NCI-H187 (cell line): ENCODE measurements around the gene ZCCHC17.
"Not testable (repeated sequence)": the region's sequence is repeated elsewhere in the genome, so short reads cannot be mapped to it uniquely, and the experiment has no call there.

Source experiments
- DNase-seq, 2 experiments: peaks; one replicate each; lab custom pipeline; 2025; lab: John Stamatoyannopoulos, UW

Gene ZCCHC17

GRCh38 chr1:31370565-31370964, 73.7 kb downstream of the ZCCHC17 start:
- no peak for DNase-seq

GRCh38 chr1:31371121-31371959, 74.5 kb downstream of the ZCCHC17 start:
- DNase-seq: no peak

GRCh38 chr1:31372051-31372450, 75.2 kb downstream of the ZCCHC17 start:
- no peak for DNase-seq

DNA sequence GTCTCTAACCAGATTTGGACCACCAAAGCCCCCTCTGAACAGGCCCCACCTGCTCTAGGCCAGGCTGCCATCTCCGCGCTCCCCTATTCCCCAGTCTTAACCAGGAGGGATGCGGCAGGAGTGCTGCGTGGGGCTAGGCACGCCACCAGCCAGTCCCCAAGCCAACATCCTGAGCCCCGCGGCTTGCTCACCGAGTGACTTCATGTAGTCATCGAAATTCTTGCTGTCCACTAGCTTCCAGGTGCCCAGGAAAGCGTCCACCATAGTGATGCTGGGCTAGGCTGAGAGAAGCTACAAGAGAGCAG, 75.9 kb downstream of the ZCCHC17 start:
- DNase-seq: no peak

GRCh38 chr1:31373056-31373896, 76.4 kb downstream of the ZCCHC17 start, which contains the start of gene FABP3:
FABP3 (minus strand) TSS chr1:31373076; CDS start chr1:31373014, 62 bp downstream.
- DNase-seq: no peak

DNA sequence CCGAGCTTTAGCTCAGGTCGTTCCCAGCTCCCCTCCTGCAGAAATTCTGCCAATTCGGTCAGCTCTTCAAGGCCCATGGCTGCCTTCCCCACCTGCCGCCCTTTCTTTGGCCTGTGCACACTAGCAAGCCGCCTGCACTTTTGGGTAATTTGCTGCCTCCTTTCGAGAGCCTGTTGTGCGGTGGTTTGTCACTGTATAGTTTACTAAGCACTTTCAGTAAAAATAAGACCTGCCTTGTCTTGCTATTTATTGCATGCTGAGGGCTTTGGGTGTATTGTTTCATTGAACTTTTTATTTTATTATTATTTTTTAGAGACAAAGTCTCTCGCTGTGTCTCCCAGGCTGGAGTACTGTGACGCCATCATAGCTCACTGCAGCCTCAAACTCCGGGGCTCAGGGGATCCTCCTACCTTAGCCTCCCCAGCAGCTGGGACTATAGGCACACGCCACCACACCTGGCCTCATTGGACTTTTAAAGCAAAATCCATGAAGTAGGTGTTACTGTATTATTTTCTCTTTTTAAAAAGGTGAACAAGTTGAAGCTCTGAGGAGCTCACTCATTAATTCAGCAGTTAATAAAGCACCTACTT, 77.2 kb downstream of the ZCCHC17 start:
- no peak for DNase-seq

GRCh38 chr1:31374511-31375196, 77.8 kb downstream of the ZCCHC17 start:
- no peak for DNase-seq

- no peak for DNase-seq
These were observed 79.7 kb downstream of the ZCCHC17 start for GRCh38 chr1:31376375-31377134.

DNA sequence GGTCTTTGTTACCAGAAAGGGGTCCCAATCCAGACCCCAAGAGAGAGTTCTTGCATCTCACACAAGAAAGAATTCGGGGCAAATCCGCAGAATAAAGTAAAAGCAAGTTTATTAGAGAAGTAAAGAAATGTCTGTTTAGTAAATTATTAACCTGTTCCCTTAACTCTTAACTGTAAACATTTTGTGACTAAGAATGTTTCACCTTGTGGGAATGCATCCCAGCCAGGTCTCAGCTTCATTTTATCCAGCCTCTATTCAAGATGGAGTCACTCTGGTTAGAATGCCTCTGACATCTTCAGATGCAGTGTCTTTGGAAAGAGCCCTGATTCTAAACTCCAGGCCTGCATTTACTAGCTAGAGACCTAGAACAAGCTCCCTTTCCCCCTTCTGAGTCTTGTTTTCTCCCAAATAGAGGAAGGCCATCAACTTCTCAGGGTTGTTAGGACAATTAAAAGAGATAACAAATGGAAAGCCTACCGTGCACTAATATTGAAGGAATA, 80.6 kb downstream of the ZCCHC17 start:
- DNase-seq: no peak

- no peak for DNase-seq
These were observed 81.2 kb downstream of the ZCCHC17 start for GRCh38 chr1:31378001-31378400.

GRCh38 chr1:31380181-31380580, 83.3 kb downstream of the ZCCHC17 start:
- no peak for DNase-seq

DNA sequence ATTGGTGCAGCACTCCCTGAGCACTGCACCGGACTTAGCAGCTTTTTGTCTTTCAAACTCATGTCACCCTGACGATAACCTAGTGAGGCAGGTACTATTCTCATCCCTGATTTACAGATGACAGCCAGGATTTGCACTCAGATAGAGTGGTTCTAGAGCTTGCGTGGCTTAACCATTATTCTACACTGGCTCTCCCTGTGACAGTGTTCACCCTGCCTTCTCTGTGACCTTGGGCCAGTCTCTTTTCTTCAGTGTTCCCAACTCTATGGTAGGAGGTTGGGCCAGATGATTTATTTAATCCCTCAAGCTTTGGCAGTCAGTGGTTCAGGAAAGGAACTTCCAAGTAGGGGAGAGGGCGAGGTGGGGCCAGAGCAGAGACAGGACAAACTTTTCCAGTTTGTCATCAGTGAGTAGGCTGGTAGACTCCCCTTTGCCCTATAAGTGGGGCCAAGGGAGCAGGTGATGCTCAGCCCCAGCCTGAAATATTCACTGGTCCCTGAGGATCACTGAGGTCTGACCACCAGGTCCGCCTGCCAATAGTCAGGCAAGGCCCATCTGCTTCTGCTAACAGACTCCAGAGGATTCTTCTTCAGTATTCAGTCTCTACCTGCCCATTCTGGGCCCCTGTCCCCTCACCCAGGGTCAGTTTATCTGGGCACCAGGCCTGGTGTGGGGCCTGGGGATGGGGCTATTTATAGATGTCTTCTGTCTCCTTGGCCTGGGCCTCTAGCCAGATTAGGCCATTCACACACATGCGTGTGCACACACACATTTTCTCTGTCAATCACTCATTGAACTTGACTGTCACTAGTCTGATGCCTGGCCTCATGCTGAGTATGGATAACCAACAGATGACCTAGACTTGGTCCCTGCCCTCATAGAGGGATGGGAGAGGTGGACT, 84.8 kb downstream of the ZCCHC17 start:
- DNase-seq: no peak

- DNase-seq: no peak
These were observed 85.7 kb downstream of the ZCCHC17 start for GRCh38 chr1:31382379-31382989.

GRCh38 chr1:31383967-31384366, 87.1 kb downstream of the ZCCHC17 start:
- no peak for DNase-seq

DNA sequence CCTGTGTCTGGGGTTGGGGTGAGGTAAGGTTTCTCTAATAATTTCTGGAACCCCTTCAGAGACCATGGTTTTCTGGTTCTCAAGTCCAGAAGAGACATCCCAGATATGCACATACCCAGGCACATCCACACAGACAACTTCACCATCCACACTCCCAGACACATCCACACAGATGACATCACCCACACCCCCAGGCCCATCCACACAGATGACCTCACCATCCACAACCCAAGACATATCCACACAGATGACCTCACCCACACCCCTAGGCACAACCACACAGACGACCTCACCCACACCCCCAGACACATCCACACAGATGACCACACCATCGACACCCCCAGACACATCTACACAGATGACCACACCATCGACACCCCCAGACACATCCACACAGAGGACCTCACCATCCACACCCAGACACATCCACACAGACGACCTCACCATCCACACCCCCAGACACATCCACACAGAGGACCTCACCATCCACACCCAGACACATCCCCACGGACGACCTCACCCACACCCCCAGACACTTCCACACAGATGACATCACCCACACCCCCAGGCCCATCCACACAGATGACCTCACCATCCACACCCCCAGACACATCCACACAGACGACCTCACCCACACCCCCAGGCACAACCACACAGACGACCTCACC, 89.9 kb downstream of the ZCCHC17 start:
- DNase-seq: not testable (repeated sequence)

- no peak for DNase-seq
These were observed 90.8 kb downstream of the ZCCHC17 start for GRCh38 chr1:31387612-31388011.

- no peak for DNase-seq
These were observed 92.8 kb downstream of the ZCCHC17 start for GRCh38 chr1:31389616-31390015.

- no peak for DNase-seq
These were observed 93.2 kb downstream of the ZCCHC17 start for GRCh38 chr1:31390071-31390470.

GRCh38 chr1:31393463-31393862, 96.6 kb downstream of the ZCCHC17 start:
- no peak for DNase-seq
